Gastrocnemius medialis (tissue), 4 donors: Measurements from ENCODE around the gene REL. TPM values are rescaled to one million over a fixed set of nuclear protein-coding genes. Genes with fewer than 3 reads are reported as not detected.
"Not testable (repeated sequence)": the region's sequence is repeated elsewhere in the genome, so short reads cannot be mapped to it uniquely, and the experiment has no call there.

Experiments used
- ATAC-seq, 2 donors: fragments of 150-250 bp; one replicate each; pipeline ENCODE4 v1.9.1; 2016
- DNase-seq, 2 donors: peaks; one replicate each; pipeline ENCODE4 v3.0.0-alpha.2; 2019
- H3K27ac ChIP-seq, 4 donors: fragments of 200-600 bp; sonication (generic); 1 replicate in 1 of 4; 2 replicates in 3 of 4; pipeline ENCODE4 v1.5.1; 2016 to 2018; ENCODE audit warnings: mild to moderate bottlenecking in 2 of 4, moderate library complexity in 1 of 4
- H3K27me3 ChIP-seq, 3 donors: fragments of 200-600 bp; sonication (generic) in 2 of 3; 1 replicate in 1 of 3; 2 replicates in 2 of 3; pipeline versions ENCODE4 v1.5.1 to v1.6.0; 2016 to 2019; ENCODE audit warnings: mild to moderate bottlenecking in 1 of 3, moderate library complexity in 1 of 3
- H3K36me3 ChIP-seq, 2 donors: fragments of 200-600 bp; sonication (generic) in 1 of 2; one replicate each; pipeline ENCODE4 v1.5.1; 2017 to 2018
- H3K4me1 ChIP-seq, 2 donors: fragments of 200-600 bp; sonication (generic) in 1 of 2; one replicate each; pipeline ENCODE4 v1.5.1; 2016 to 2017; ENCODE audit warnings: mild to moderate bottlenecking in 2 of 2
- H3K4me3 ChIP-seq, 4 donors: fragments of 200-600 bp; sonication (generic) in 3 of 4; 1 replicate in 1 of 4; 2 replicates in 3 of 4; pipeline ENCODE4 v1.5.1; 2016 to 2019; ENCODE audit warnings: mild to moderate bottlenecking in 2 of 4
- H3K9me3 ChIP-seq, 3 donors: fragments of 200-600 bp; sonication (generic) in 2 of 3; 1 replicate in 1 of 3; 2 replicates in 2 of 3; pipeline ENCODE4 v1.5.1; 2016 to 2019
- CTCF ChIP-seq, 5 experiments: fragments of 450-650 bp in 3 of 5; fragments of 200-600 bp in 2 of 5; sonication (generic) in 2 of 5; IDR thresholded peaks in 4 of 5; conservative IDR thresholded peaks in 1 of 5; 1 replicate in 4 of 5; 2 replicates in 1 of 5; pipeline ENCODE4 v1.5.1; 2016 to 2019; ENCODE audit warnings: antibody characterized with exemption in 5 of 5, mild to moderate bottlenecking in 3 of 5, moderate library complexity in 3 of 5
- POLR2A ChIP-seq, 2 donors: fragments of 450-650 bp; IDR thresholded peaks; one replicate each; pipeline ENCODE4 v1.6.1; 2017; ENCODE audit warnings: antibody characterized with exemption in 2 of 2, mild to moderate bottlenecking in 2 of 2, moderate library complexity in 2 of 2
- in situ Hi-C, 4 donors: fragments of 200-750 bp; cut with MboI; loops; one replicate each; pipeline versions ENCODE4 v1.15.0 to v1.8.0; 2017; ENCODE audit warnings: low sequenced_read_pairs in 4 of 4
- intact Hi-C: fragments of 100-400 bp; cut with DNase I; formaldehyde crosslinking; loops from one replicate; pipeline ENCODE4 v1.15.1; 2023; ENCODE audit warnings: low total_unique reads
- total RNA-seq, 4 donors: library from RNA; depleted of rRNA; stranded (reverse); fragments of >200 nt; gene quantifications; one replicate each; pipeline versions ENCODE4 v1.1.0 to v1.2.3, GENCODE V29; 2016

The REL gene
- total RNA-seq, 4 donors from 2014 or later: 4.2 to 7.6 (median 5.4) TPM

DNA sequence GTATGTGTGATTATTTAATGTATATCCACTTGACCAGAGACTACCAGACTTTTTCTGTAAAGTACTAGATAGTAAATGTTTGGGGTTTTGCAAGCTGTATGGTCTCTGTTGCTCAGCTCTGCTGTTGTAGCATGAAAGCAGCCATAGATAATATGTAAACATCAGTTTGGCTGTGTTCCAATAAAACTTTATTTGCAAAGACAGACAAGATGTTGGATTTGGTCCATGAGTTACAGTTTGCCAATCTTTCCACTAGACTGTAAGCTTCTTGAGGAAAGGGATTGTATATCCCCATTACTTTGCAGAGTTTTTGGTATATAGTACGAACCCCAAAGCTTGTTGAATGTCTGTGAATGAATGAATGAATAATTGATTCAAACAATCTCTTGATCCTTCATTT, 17.2 kb downstream of the REL start:
- in situ Hi-C loops (no loop called here), intact Hi-C loops (no loop called here)
- DNase-seq: no peak

DNA sequence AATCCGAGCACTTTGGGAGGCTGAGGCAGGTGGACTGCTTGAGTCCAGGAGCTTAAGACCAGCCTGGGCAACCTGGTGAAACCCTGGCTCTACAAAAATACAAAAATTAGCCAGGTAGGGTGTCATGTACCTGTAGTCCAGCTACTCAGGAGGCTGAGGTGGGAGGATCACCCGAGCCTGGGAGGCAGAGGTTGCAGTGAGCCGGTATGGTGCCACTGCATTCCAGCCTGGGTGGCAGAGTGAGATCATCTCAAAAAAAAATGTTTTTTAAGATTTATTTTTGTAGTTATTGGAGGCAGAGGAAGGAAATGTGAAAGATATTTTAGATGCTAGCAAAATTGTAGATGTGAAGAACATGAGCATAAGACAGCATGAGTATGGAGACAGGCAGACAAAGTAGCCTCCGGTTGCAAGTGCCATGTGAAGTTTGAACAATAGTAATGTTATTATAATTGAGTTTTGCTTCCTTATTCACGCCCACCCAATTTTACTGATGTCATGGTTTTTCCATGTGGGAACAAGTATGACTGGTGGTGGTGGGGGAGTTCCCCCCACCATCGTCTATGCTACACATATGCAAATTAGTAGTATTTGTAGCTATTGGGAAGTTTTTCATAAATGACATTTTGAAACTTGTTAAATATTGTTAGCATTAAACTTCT, 18.0 kb downstream of the REL start:
- no peaks in the 10 kb centered on the region for H3K27me3 ChIP-seq
- ATAC-seq: no peak
- in situ Hi-C loops (no loop called here), intact Hi-C loops (no loop called here)
- no peak for DNase-seq
- peaks cover 3 to 46% of the 10 kb centered on the region in 2 donors for H3K36me3 ChIP-seq
- TF ChIP-seq CTCF (IDR thresholded peaks at IDR 0.05 in 4 of 5, conservative IDR thresholded peaks at IDR 0.05 in 1 of 5) (no peak), POLR2A (IDR thresholded peaks at IDR 0.05) (no peak)
- no peaks in the 10 kb centered on the region for H3K4me1 ChIP-seq
- no peak overlapping the region for H3K4me3 ChIP-seq
- H3K27ac ChIP-seq: no peak overlapping the region
- no peaks in the 10 kb centered on the region for H3K9me3 ChIP-seq

More for the DNA sequence above, 17.2 kb downstream of the REL start:
- Histone ChIP-seq H3K9me3 (no peaks in the 10 kb centered on the region), H3K27me3 (no peaks in the 10 kb centered on the region), H3K4me3 (no peak overlapping the region), H3K27ac (no peak overlapping the region), H3K36me3 (peaks cover 6 to 52% of the 10 kb centered on the region in 2 donors), H3K4me1 (no peaks in the 10 kb centered on the region)
- no peak for TF ChIP-seq CTCF (IDR thresholded peaks at IDR 0.05 in 4 of 5, conservative IDR thresholded peaks at IDR 0.05 in 1 of 5)
- no peak for TF ChIP-seq POLR2A (IDR thresholded peaks at IDR 0.05)
- ATAC-seq: no peak

DNA sequence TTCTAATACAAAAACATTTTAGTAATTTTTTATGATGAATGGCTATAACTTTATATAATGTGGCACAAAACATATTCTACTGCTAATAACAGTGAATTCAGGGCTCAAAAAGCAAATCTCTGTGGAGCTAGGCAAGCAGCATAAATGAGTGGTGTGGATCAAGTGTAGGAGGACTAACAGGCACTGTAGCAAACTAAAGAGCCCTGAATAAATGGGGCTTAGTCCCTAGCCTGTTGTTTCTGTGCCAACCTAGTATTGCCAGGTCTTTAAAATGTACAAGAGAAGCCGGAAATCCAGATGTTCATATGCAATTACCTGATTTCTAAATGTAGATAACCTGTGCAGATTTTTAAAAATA, 18.5 kb downstream of the REL start:
- in situ Hi-C loops (no loop called here), intact Hi-C loops (no loop called here)
- H3K27me3 ChIP-seq: no peaks in the 10 kb centered on the region
- no peak for ATAC-seq
- no peak for DNase-seq
- H3K27ac ChIP-seq: no peak overlapping the region
- no peaks in the 10 kb centered on the region for H3K9me3 ChIP-seq
- TF ChIP-seq CTCF (IDR thresholded peaks at IDR 0.05 in 4 of 5, conservative IDR thresholded peaks at IDR 0.05 in 1 of 5) (no peak), POLR2A (IDR thresholded peaks at IDR 0.05) (no peak)
- H3K4me1 ChIP-seq: no peaks in the 10 kb centered on the region
- H3K4me3 ChIP-seq: no peak overlapping the region
- peaks cover 2 to 41% of the 10 kb centered on the region in 2 donors for H3K36me3 ChIP-seq

- DNase-seq, ATAC-seq, H3K4me1 ChIP-seq, in situ Hi-C loops, H3K27me3 ChIP-seq, intact Hi-C loops, H3K4me3 ChIP-seq, H3K9me3 ChIP-seq, H3K27ac ChIP-seq: not testable (repeated sequence)
- peaks cover 2 to 30% of the 10 kb centered on the region in 2 donors for H3K36me3 ChIP-seq
Measured at GRCh38 chr2:60901296-60901695, 19.9 kb downstream of the REL start.

DNA sequence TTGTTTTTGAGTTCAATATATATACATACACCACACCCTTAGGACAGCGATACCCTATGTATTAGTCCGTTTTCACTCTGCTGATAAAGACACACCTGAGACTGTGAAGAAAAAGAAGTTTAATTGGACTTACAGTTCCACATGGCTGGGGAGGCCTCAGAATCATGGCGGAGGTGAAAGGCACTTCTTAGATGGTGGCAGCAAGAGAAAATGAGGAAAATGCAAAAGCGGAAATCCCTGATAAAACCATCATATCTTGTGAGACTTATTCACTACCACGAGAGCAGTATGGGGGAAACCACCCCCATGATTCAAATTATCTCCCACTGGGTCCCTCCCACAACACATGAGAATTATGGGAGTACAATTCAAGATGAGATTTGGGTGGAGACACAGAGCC, 24.5 kb downstream of the REL start:
- intact Hi-C loops, ATAC-seq, H3K27me3 ChIP-seq, in situ Hi-C loops, H3K9me3 ChIP-seq, H3K27ac ChIP-seq, DNase-seq, H3K4me3 ChIP-seq, H3K4me1 ChIP-seq: not testable (repeated sequence)
- peaks cover under 1 to 21% of the 10 kb centered on the region in 2 donors for H3K36me3 ChIP-seq

GRCh38 chr2:60906395-60906794, 25.0 kb downstream of the REL start:
- Histone ChIP-seq H3K36me3 (peaks cover 0 to 17% of the 10 kb centered on the region in 2 donors), H3K27me3 (no peaks in the 10 kb centered on the region), H3K9me3 (no peaks in the 10 kb centered on the region), H3K27ac (no peak overlapping the region), H3K4me1 (no peaks in the 10 kb centered on the region), H3K4me3 (no peak overlapping the region)
- TF ChIP-seq CTCF (IDR thresholded peaks at IDR 0.05 in 4 of 5, conservative IDR thresholded peaks at IDR 0.05 in 1 of 5): no peak
- TF ChIP-seq POLR2A (IDR thresholded peaks at IDR 0.05): no peak
- in situ Hi-C loops: no loop called here
- no peak for DNase-seq
- intact Hi-C loops: no loop called here
- ATAC-seq: no peak
